HL-60/S4 treated with retinoic acid at 250 ng/mL for 4 days and 3 days (cell line): ENCODE measurements around the gene HES5.

ENCODE experiments used
- in situ Hi-C: fragments of 300-500 bp; cut with MboI; formaldehyde crosslinking; loops from 2 replicates; pipeline ENCODE4 v1.7.0; 2022; ENCODE audit warnings: low sequenced_read_pairs

The HES5 gene

DNA sequence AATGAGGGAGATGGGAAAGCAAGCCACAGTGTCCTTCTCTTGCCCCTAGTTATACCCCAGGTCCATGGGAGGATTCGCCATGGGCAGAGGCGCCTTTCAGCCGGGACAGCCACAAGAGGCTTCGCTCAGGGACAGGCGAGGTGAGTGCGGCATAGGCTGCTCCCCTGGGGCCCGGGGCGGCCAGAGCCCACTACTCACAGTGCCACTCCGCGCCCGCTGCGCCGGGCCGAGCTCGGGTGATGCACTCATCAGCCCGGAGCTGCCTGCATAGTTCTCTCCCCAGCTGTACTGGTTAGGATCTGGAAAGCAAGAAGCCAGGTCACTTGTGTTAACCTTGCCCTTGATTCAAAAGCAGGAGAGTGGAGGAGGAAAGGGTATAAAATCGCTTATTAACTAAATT lies 12.1 kb downstream of the HES5 start:
- in situ Hi-C loops = no loop called here

DNA sequence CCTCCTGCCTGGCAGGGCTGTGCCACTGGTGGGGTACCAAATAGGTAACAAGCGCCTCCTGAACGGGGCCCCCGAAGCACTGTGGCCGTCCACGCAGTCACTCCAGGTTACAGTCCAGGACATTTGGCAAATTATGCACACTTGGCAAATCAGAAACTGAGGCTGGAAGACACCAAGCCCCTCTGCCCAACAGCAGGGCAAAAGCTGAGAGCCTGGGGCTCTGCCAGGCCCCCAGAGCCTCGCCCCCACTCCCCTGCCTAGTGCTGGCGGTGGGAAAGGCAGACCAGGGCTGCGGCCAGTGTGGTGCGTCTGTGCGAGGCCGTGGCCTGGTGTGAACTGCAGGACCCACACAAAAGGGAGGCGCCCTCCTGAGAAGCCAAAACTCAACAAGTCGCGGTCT lies 13.1 kb downstream of the HES5 start:
- in situ Hi-C loops = no loop called here

DNA sequence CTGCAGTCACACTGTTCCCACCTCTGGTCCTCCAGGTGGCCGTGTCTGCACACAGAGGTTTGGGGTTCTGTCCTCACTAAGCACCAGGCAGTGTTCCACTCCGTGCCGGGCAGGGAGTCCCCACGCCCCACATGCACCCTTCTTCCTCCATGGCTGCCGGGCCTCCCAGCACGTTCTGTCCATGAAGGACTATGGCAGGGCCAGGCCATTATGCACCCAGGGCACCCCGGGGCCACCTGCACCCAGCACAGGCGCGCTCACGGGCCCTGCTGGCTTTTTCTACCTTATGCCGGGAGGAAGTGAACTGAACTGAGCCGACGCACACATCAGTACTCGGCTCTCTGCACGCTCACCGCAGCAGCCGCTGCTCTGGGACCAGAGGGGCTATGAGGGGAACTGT lies 13.9 kb downstream of the HES5 start:
- in situ Hi-C loops = no loop called here

DNA sequence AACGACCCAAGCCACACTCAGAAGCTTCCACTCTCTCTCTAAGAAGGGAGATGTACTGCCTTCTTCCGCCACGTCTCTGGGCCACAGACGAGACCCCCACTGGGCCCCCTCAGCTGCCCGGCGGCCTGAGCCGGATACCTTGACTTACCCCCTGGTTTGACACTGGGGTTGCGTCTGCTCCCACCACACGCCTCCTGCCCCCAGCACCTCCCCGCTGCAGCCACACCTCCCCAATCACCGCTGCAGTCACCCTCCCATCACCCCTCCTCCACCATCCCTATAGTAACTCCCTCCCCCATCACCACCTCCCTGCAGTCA lies 14.3 kb downstream of the HES5 start:
- in situ Hi-C loops = no loop called here

DNA sequence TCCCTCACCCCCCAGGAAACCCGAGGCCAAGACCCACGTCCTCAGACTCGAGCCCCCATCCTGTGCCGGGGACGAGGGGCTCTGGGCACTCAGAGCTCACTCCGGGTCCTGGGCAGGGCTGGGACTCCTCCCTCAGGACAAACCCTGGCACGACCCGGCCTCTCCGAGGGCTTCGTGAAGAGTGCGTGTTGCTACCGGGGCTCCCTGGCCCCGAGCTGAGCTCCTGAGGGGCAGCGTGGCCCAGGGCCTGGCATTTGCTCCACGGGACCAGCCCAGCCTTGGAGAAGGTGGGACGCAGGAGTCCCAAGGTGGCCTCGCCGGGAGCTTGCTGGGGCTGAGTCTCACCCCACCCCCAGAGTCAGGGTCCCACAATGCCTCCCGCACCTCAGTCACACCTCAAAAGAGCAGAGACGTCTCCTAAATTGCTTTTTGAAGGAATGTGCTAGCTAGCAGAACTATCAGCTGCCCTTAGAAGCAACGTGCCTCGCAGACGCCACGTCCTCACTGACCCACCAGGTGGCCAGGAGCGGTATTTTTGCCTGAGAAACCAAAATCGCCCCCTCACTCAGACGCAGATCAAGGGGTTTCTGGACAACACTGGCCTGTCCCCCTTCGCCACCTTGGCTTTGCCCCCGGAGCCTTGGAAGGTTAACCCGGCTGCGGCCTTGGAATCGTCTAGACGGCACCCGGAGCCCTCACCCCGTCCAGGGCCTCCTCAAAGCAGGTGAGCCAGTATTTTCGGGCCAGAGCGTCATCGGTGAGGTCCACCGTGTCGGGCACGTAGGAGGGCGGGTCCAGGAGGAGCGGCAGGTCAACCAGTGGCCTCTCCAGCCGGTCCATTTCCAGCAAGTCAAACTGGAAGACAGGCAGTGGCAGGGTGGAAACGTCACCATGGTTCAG lies 14.9 kb downstream of the HES5 start:
- in situ Hi-C loops = no loop called here

DNA sequence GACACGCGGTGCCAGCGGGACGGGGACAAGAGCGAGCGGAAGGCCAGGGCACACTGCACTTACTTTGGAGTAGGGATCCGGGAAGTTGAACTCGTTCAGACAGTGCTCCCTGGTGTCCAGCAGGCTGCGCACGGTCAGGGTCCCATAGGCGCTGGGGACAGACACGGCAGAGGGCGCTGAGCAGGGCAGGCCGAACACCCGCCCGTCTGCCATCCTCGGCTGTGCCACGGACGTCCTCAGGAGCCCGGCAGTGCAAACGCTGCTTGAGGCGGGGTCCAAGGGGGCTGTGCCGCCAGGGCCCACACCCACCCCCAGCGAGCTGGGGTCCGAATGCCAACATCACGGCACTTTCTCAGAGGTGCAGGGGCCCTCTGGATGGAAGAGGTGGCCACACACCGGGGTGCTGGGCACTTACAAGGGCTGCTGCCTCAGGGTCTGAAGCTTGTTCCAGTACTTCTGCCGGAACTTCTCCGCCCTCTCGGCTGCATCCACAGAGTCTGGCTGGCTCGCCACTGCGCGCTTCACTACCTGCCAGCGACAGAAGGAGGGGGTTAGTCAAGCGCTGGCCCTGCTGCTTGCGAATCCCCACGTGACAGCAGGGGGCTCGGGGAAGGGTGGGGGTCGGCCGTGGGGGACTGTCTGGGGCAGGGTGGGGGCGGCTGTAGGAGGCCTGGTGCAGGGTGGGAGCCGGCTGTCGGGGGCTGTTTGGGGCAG lies 16.0 kb downstream of the HES5 start:
- in situ Hi-C loops = no loop called here

DNA sequence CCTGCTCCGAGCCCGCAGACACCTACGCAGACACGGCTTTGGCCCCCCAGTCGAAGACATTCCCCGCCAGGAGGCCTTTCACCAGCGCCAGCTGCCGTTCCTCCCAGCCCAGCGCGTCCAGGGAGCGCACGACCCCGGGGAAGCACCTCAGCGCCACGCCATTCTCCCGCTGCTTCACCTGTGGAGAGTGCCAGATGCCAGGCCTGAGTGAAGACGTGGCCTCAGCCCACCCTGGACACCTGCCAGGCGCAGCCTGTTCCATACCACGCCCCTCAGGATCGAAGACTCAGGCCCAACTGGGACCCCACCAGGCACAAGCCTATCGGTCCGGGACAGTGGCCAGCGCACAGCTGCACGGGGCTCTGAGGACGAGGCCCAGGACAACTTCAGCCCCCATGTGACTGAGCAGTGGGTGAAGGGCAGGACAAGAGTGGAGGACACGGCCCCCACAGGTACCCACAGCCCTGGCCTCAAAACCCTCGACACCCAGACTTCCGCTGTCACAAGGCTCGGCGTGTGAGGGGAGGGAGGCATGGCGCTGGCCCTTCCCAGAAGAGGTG lies 17.1 kb downstream of the HES5 start:
- in situ Hi-C loops = no loop called here

DNA sequence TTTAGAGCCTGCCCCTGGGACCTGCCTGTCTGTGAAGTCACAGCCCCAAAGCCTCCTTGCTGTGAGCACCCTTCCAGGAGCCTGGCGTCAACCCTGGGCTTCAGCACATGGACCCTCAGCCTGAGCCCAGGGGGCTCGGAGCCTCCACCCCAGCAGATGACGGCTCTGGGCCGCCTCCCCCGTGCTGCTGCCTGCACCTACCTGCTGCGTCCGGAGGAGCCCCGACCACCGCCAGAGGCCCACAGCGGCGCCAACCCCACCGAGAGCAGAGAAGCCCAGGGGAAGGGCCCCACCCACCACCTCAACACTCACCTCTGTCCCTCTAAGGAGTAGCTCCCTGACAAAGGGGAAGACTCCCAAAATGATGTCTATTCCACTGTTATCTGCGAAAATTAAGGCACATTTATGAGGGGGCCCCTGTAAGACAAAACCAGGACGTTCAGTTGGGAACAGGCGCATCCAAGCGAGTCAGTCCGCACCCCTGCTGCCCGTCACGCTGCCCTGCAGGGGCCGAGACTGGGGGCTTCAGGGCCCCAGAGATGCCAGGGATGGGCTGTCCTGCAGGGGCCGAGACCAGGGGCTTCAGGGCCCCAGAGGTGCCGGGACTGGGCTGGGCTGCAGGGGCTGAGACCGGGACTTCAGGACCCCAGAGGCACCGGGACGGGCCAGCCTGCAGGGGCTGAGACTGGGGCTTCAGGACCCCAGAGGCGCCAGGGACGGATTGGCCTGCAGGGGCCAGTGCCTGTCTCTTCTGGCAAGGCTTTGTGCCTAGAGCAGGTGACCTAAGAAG lies 19.5 kb downstream of the HES5 start:
- in situ Hi-C loops = no loop called here

DNA sequence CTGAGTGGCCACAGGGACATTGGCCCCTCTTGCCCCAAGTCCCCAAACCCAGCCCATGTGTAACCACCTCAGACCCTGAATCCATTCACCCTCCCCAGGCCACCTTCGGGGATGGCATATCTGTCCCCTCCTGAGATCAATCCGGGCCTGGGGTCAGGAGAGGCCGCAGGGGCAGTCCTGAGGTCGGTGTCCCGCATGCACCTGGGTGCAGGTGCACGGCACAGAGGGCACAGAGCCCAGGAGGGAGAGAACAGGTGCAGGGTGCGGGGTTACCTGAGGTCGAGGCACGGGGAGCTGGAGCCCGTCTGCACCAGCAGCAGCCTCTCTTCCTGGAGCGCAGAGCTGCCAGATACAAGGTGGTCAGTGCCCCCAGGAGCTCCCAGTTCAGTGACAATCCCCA lies 20.5 kb downstream of the HES5 start:
- in situ Hi-C loops = no loop called here

DNA sequence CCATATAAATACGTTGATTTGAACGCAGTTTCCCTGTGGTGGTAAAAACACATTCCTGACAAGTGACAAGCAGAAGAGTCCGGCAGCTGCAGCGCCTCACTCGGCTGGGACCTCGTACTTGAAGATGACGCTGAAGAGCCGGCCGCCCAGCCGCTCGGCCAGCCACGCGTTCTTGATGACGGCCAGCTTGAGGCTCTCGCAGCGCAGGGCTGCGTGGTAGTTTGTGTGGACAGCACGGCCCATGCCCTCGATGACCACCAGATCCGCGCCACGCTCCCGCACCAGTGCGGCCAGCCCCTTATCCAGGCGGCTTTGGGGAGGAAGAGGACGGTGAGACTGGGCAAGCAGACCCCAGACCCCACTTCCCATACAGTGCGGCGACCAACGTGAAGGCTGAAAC lies 21.3 kb downstream of the HES5 start:
- in situ Hi-C loops = no loop called here

DNA sequence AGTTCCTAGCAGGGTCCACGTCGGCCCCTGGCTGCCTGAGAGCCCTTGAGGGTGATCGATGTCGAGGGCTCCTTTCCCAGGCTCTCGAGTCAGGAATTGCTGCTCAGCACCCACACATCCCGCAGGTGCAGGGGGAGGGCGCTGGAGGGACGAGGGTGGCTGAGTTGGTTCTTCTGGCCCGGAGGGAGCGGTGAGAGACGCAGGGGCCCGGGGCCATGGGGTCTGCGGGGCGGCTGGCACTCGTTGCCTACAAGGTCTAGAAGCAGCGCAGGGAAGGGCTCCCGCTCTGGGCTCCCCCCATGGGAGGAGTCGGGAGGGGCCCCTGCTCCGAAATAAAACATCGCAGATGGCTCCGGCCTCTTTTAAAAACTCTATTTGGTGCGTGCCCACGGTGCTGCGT lies 21.9 kb downstream of the HES5 start:
- in situ Hi-C loops = no loop called here

DNA sequence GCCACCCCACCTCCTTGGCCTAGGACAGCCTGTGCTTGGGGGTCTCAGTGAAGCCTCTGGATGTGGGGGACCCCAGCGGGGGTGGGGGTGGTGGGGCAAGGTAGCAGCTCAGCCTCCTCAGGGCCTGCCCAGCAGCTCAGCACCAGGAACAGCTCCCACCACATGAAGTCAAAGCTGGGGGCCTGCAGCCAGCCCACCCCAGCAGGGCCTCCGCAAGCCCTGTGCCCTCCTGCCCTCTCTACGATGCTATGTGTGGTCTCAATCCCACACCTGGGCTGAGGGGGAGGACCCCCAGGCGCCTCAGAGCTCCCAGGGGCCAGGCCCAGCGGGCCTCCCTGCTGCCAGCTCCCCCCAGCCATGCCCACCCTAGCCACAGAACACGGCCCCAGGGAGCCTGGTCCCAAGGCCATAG lies 22.3 kb downstream of the HES5 start:
- in situ Hi-C loops = no loop called here

DNA sequence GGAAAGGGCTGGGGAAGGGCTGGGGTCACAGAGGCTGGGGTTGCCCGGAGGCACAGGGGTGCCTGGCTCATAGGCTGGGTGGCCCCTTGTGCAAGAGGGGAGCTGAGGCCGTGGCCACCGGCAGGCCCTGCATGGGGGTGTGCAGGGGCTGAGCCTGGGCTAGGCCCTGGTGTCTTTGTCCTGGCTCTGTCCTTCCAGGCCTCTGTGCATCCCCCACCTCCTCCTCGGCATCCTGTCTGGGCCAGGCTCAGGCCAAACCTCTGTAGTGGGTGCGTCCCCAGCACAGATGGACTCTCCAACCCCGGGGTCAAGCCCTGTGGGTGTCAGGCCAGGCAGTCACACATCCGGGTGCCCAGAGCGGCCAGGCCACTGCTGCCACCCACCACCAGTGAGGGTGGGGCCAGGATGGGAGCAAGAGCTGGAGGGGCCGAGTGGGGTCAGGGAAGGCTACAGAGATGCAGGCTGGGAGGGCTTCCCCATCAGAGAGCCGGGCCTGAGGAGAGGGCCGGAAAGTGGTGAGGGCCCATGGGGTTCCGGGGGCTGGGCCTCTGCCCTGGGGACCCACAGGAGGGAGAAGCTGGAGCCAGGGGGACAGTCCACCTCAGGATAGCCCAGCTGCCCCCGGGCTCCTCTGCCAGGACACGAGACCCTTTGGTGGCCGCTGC lies 23.0 kb downstream of the HES5 start:
- in situ Hi-C loops = no loop called here

DNA sequence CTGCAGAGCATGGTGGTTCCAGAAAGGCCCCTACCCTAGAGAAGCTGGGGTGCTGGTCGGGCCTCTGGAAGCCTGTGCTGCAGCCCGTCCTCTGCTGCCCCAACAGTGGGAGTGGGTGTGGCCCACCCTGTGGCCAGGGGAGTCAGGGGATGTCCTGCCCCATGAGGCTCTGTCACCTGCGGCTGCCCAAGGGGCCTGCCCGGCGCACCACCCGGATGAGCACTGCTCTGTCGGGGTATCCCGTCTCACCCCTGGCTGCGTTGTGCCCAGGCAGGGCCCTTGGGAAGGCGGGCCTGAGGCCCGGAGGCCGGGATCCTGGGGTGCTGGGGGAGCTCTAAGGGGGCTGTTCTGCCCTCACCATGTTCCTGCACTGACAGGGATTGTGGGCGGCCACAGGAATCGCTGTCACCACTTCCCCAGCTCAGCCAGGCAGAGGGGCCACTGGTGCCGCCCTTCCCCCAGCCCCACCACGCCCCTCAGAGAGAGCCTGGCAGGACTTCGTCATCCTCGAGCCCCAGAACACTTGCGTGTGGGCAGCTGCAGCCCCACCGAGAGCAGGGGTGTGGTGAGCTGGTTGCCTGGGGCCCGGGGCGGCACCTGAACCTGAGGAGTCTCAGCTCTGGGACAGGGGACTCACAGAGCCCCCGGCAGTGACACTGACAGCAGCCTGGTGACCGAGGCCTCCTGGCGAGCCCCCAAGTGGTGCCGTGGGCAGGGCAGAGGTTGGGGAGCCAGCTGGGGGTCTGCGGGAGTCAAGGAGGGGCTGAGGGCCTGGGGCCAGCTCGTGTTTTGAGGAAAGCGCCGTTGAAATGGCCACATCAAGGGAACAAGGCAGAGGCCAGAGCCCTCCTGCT lies 23.8 kb downstream of the HES5 start:
- in situ Hi-C loops = no loop called here

DNA sequence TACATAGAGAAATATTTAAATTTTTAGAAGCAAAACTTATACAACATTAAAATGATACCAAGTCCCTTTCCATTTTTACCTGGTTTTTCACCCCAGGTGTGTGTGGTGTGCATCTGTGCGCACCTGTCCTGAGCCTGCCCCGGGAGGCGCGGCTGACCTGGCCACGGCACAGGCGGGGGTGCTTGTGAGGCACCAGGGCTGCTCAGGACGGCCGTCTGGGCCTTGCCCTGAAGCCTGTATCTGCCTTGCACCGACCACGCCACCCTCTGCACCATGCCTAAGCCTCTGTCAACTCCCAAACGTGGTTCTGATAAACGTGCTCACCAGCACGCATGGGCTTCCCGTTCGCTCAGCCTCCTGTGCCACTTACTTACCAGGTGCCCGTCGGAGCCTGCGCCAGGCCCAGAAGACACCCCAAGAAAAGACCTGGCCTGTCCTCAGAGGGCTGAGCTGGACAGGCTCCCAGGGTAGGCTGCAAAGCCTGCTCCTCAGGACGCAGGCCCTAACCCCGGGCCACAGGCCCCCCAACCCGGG lies 24.5 kb downstream of the HES5 start:
- in situ Hi-C loops = no loop called here

DNA sequence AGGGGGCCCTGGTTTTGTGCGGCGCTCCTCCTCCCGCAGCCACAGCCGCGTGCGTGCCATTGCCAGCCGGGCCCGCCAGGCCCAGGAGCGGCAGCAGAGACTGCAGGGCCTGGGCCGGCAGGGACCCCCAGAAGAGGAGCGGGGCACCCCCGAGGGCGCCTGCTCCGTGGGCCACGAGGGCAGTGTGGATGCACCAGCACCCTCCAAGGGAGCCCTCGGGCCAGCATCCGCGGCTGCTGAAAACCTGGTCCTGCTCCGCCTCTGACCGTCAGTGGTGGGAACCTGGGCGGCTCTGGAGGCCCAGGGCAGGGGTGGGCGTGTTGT lies 25.2 kb downstream of the HES5 start:
- in situ Hi-C loops = no loop called here

DNA sequence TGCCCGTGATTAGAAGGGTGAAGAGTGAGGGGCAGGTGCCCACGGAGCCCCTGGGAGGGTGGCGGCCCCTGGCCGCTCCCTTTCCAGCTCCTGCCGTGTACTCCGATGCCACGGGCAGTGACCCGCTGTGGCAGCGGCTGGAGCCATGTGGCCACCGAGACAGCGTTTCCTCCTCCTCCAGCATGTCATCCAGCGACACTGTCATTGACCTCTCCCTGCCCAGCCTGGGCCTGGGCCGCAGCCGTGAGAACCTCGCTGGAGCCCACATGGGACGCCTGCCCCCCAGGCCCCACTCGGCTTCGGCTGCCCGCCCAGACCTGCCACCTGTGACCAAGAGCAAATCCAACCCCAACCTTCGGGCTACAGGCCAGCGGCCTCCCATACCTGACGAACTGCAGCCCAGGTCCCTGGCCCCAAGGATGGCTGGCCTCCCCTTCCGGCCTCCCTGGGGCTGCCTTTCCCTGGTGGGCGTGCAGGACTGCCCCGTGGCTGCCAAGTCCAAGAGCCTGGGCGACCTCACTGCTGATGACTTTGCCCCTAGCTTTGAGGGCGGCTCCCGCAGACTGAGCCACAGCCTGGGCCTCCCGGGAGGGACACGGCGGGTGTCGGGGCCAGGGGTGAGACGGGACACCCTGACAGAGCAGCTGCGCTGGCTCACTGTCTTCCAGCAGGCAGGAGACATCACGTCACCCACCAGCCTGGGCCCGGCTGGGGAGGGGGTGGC lies 25.7 kb downstream of the HES5 start:
- in situ Hi-C loops = no loop called here

DNA sequence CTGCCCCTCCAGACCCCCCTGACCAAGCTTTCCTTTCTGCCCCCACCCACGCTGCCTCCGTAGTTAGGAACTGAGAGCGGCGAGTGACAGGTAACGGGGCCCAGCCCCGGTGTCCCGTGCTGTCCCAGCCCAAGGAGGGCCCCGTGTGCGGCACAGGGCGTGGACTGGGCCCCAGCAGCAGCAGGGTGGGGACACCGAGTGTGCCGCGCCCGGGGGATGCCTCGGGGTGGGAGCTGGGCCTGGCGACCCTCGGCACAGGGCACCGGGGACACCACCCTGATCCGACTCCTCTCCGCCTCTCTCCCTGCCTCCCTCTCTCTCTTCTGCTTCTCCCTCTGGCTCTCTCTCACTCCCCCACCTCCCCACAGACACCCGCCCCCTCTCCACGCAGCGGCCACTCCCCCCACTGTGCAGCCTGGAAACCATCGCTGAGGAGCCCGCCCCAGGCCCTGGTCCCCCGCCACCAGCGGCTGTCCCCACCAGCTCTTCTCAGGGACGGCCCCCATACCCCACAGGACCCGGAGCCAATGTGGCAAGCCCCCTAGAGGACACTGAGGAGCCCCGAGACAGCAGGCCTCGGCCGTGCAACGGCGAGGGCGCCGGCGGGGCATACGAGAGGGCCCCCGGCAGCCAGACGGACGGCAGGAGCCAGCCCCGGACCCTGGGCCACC lies 26.4 kb downstream of the HES5 start:
- in situ Hi-C loops = no loop called here
